Measurements from ENCODE around the gene IL31.

The IL31 gene

DNA sequence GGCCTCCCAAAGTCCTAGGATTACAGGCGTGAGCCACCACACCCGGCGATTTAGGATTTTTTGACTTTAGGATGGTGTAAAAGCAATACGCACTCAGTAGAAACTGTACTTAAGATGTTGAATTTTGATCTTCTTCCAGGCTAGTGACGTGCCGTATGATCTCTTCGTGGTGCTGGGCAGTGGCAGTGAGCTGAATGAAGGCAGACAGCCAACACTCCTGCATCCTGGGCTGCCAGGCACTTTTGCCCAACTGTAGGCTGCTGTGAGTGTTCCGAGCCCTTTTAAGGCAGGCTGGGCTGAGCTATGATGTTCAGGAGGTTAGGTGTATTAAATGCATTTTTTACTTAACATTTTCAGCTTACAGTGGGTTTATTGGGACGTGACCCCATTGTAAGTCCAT lies 21.3 kb downstream of the IL31 start:
- no peak for DNase-seq

DNA sequence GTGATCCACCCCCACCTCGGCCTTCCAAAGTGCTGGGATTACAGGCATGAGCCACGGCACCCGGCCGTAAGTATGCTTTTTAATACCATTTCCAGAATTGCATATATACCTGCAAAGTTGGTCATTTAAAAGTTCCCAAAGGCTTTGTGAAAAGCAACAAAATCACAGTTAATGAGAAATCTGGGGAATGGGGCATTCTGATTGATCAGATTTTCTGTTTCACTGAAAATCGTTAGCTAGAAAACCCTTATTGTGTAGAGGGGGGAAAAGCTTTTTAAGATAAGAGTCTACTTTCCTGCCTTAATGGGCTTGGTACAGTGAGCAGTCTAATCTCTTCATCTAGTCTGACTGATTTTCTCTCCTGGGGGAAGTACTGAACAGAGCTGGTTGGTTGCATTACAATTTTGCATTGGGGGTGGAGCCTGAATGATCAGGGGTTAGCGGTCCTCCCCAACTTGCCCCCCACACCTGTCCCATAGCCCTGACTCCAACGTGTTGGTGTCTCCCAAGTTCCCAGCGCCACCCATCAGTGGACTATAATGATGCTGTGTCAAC lies 23.8 kb downstream of the IL31 start:
- no peak for DNase-seq

DNA sequence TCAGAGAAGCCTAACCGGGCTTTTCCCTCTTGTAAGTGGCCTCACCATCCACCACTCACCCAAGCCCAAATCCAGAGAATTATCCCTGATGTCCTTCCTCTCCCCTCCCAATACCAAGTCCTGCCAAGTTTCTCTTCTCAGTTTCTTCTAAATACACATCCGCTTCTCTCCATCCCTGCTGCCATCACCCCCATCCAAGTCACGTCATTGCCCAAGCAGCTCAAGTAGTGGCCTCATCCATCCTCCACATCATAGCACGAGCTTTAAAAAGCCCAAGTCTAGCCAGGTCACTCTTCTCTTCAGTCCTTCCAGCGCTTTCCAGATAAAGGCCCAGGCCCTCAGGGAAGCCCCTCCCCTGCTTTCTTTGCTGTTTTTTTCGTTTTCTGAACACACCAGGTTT lies 25.4 kb downstream of the IL31 start:
- DNase-seq, result no peak

DNA sequence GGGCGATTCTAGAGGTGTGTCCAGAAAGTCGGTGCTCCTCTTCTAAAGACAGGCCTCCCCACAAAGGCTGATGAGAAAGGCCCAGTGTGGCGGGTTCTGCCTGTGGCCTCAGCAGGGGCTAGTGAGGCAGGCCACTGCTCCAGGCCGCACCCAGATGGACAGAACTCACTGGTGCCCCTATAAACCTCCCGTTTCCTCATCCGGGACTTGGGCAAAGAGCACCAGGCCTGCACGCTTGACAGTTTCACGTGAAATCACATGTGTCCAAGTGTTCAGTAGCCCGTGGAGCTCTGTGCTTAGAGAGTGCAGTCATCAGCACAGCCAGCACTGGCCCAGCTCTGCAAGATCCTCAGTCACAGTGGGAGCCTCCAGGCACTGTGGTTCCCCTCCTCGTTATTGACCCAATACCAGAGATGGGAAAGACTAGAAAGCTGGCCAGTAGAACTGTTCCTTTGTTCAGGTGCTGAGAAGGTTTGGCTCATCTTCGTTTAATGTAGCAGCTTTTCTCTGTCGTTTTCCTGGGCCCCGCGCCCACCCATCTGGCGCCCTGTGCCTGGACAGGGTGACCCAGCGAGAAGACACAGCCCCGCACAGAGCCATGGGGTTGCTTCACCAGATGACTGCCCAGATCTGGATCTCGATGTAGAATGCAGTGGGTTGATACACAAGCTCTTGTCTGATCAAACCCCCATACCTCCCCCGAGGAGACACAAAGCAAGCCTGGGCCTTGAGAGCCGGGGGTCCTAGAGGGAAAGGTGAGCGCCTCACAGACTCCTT lies 26.3 kb downstream of the IL31 start:
- no peak for DNase-seq

DNA sequence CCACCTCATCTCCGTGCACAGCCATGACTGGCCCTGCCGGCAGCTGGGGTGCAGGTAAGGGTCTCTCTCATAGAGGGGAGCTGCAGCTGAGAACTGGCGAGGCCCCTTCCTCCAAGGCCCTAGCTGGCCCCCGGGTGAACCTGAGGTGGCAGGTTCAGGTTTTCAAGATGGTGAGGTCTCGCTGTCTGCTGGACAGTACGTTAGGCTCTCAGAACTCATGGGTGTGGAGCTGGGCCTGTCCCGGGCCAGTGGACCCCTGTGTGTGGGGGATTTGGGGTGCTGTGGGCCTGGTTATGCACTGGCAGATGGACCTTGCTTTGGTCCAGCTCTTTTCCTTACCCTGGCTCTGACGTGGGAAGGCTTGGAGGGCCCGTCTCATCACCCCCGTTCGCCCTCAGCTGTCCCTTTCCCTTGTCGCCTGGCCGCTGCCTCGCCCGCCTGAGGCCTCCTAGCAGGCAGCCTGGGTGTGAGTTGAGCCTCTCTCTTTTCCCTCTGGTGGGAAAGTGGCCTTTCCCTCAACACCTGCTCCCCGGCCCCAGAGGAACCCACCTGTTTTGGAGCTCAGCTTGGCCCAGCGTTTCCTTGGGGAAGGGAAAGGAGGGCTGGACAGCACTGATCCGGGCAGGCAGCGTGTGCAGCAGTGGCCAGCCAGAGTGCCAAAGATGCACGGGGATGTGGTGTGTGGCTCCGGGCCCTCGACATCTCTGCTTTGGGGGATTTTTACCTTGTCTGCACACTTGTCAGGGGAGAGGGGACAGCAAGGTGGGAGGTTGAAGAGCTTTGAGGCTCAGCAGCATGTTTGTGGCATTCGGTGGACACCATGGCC lies 28.3 kb downstream of the IL31 start:
- no peak for DNase-seq

DNA sequence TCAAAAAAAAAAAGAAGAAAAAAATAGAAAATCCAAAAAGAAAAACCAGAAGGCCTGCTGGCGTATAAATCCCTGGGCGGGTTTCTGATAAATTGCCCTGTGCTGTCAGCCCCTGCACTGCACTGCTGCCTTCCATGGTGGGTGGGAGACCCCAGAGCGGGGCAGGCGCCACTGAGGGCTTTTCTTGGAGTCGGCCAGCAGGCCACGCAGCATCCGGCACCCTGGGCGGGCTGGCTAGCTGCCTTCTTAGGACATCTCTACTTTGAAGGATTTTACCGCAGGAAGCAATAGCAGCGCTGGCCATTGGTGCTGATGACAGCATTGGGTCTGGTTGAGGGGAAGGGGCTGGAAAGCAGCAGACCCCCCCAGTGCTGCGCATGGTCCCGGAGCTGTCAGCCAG lies 29.1 kb downstream of the IL31 start:
- DNase-seq, result no peak

DNA sequence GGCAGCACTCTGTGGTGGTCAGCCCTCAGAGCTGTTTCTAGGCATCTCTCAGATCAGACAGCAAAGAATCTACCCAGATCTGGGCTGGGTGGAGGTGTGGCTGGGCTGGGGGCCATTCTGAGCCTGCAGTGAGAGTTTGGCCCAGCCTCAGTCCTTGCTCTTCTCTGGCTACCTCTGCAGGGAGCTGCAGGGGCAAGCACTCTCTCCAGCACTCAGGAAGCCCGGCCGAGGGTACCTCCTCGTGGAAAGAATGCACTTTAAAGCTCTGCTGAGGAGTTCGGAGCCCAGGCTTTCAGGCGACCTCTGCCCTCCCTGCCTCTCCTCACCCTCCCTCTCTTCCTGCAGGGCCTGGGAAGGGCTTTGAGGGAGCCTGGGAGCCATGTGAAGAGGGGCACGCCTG lies 31.2 kb downstream of the IL31 start:
- no peak for DNase-seq

DNA sequence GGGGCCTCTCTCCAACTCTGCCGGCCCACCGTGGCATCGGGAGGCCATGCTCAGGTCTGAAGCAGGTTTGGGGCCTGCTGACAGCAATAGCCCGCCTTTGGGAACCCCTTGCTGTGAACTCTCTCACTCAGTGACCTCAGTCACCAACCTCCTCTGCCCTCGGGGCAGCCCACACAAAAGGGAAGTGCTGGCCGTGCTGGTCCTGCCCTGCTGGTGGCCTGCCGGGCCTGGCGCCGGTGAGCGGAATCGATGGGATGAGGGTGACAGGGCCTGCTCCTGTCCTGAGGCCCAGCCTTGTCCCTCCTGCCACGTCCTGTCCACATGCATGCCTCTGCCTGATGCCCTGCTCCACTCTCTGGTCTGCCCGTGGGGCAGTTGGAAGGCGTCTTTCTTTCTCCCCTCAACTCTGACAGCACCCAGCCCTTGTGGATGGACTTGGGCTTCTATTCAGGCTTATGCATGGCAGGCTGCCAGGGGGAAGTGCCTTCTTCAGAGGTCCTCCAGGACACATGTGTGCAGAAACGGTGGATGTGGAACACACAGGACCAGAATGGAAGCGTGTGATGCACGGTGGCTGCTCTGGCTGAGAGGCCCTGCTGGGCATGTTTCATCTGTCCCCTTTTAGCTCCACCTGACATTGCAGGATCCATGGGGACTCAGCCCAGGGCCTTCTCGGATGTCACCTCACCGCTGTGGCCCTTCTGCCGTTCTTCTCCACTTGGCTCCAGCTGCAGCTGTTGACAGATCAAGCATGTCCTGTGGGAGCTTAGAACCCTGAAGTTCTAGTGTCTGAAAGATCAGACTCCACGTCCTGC lies 31.9 kb downstream of the IL31 start:
- DNase-seq, result no peak

DNA sequence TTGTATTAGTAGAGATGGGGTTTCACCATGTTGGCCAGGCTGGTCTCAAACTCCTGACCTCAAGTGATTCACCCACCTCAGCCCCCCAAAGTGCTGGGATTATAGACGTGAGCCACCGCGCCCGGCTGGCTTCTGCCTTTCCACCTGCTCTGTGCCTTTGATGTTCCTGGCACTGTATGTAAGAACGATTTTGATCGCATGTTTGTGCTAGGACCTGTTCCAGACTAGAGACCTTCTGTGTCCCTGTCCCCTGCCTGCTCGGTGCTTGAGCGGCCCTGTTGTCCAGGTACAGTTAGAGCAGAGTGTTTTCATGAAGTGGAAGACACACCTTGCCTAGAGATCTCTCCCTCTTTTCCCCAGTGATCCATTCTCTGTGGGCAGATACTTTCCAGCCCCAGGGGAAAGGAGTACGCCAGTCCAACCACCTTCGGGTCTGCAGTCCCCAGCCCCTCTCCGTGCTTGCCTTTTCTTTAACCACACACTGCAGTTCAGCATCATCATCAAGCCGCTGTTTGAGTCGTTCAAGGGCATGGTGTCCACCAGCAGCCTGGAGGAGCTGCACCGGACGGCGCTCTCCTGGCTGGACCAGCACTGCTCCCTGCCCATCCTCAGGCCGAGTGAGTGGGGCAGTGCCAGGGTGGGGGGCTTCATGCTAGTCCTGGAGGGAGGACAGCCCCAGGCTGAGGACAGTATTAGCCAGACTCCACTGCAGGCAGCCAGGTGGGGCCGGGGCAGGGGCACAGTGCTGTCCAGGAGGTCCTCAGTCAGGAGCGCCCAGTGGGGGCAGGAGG lies 33.4 kb downstream of the IL31 start:
- DNase-seq, result no peak

DNA sequence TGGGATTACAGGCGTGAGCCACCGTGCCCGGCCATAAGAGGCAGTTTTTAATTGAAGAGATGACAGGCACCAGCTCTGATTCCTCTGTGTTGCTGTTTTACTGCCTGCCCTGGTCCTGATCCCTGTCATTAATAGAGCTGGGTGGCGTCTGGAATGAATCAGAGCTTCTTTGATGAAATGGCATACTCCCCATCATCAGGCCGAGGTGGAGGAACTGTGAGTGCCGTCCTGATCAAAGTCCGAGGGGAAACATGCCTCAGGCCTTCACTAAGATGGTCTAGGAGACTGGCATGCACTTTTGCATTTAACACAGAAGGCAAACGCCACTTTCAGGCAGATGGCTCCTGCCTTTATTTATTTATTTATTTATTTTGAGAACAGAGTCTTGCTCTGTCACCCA lies 34.1 kb downstream of the IL31 start:
- DNase-seq, result no peak

DNA sequence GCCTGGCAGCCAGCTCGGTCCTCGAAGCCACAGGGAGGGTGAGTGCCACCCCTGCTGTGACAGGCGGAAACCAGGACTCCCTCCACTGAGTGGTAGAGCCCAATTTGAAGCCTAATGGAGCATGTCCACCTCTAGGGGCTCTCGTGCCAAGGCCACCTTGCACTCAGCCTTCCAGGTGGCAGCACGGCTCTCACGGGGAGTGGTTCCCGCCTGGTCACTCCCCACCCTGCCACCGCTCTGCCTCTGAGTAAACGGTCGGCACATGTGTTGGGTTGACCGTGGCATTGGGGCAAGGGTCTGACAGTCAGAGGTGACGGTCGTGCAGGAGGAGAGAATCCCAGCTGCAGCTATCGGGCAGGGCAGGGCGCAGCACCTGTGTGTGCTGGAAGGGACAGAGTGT lies 34.8 kb downstream of the IL31 start:
- no peak for DNase-seq

DNA sequence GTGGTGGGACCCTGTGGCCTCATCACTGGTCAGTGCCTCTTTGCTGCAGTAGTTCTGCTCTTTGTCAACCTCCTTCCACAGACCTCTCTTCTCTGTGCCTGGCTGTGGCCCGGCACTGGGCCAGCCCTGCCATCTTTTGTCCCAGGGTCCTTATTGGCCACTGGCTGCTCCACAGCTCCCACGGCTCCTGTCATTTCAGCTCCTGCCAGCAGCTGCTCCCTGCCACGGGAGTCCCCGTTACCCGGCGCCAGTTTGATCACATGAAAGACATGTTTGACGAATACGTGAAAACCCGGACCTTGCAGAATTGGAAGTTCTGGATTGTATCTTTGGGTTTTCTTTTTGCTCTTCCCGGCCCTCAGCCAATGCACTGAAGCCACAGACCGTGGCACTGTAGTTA lies 35.4 kb downstream of the IL31 start:
- DNase-seq, result no peak

DNA sequence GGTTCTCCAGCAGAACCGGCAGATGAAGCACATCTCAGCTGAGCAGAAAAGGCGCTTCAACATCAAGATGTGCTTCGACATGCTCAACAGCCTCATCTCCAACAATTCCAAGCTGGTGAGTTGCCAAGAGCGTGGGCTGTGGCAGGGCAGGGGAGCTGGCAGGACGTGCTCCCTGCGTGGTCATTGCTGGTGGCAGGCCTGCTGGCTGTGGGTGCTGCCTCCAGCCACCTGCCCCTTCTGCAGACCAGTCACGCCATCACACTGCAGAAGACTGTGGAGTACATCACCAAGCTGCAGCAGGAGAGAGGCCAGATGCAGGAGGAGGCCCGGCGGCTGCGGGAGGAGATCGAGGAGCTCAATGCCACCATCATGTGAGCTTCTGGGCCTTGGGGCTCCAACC lies 35.8 kb downstream of the IL31 start:
- DNase-seq, result no peak

DNA sequence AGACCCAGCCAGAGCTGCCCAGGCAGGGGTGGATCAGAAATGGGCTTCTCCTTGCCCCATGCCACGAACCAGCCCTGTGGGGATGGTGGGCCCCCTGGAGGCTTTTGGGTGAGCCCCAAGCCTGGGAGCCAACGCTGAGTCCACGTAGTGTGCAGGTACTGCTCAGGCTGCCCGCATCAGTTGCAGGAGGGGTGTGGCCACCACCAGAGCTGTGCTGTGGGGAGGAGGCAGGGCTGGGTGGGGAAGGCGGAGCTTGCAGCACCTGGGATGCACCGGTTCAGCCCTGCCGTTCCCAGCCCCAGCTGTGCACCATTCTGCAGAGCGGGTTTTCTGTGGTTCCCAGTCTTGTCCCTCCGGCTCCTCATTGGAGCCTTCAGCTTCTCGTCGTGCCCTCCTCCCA lies 36.3 kb downstream of the IL31 start:
- DNase-seq, result no peak

DNA sequence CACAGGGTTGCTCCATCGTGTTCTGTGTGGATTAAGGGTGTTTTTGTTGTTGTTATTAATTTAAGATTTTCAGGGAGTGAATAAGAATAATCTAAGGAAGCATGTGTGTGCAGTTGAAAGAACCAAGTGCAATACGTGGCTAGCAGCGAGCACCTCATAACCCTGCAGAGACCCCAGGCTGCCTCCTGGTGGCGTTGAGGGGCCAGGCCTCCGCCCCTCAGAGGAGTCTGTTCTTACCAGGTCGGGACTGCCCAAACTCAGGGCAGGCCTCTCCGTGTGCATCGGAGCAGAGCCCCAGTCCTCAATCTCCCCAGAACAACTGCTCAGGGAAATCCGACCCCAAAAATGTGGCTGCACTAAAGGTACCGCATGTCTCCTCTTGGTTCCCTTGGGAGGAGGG lies 36.8 kb downstream of the IL31 start:
- DNase-seq, result no peak

DNA sequence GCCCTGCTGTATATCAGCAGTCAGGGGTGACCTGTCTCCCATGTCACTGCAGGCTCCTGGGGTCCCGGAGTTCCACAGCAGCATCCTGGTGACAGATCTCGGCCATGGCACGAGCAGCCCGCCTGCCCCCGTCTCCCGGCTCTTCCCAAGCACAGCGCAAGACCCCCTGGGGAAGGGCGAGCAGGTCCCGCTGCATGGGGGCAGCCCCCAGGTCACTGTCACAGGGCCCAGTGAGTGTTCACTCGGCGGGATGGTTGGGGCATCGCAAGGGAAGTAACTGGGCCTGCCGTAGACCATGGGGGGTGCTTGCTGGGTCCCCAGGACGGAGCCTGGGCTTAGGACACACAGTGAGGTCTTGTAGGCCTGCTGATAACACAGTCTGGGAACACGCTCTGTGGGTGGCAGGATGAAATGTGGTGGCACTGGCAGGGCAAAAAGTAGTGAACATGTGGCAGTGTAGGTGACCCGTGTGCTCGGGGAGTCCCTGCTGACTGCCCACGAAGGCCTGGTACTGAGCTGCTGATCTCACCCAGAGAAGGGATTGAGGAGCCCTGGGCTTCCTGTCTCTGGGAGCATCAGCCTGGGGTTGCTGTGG lies 38.5 kb downstream of the IL31 start:
- no peak for DNase-seq

DNA sequence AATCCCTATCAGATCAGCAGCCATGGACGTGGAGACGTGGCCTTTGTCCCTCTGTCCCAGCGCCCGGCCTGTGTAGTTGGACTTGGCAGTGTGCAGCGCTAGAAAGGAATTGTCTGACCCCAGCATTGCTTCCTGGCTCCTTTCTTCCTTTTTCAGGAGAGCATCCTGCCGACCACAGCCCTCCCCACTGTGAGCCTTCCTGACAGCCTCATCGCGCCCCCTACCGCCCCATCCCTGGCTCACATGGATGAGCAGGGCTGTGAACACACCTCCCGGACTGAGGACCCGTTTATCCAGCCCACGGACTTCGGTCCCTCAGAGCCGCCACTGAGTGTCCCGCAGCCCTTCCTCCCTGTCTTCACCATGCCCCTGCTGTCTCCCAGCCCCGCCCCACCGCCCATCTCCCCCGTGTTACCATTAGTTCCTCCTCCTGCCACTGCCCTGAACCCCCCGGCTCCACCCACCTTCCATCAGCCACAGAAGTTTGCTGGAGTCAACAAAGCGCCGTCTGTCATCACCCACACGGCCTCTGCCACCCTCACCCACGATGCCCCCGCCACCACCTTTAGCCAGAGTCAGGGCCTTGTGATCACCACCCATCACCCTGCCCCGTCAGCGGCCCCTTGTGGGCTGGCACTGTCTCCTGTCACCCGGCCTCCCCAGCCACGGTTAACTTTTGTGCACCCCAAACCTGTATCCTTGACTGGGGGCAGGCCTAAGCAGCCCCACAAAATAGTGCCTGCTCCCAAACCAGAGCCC lies 40.6 kb downstream of the IL31 start:
- no peak for DNase-seq

DNA sequence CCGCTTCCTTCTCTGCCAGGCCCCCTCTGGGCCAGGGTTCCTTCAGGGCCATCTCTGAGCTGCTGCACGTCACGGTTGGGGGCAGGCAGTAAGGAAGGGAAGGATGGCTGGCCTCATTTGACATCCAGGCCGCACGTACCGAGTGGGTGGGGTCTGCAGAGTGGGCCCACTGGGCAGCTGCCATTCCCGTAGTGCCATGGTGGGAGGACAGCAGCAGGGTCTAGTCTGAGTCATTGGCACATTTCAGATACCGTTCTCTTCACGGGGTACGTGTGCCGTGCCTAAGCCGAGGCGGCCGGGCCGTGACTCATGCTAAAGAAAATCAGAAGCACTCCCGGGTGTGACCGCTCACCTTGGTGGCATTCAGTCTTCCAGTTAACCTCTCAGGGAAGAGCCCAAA lies 43.9 kb downstream of the IL31 start:
- no peak for DNase-seq

DNA sequence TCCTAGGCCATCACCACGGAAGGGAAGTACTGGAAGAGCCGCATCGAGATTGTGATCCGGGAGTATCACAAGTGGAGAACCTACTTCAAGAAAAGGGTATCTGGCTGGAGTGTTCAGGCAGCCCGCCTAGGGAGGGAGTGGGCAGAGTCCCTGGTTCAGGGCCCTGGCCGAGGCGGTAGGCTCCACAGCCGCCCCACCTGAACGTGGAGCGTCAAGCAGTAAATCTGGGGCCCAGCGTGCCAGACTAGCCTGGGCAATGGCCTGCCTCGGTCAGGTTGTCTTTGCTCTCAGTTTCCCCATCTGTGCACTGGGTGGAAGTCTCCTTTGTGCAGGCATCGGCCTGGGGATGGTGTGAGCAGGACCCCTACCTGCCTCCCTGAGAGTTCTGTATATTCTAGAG lies 44.9 kb downstream of the IL31 start:
- no peak for DNase-seq

DNA sequence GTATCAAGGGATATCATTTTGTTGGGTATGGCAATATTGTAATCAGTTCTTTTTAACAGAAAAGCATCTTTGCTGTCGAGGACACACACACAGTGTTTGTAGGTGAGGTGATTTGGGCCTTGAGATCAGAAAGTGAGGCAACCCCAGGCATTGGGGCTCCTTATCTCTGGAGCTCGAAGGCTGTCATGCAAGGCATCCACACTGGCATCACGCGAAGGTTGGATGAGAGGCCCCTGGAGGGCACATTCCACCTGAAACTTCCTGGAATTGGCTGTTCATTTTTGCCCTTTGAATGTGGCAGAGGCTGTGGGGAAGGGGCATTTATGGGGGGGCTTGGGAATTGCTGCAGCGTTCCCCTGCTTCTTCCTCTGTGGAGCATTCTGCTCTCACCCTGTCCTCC lies 45.5 kb downstream of the IL31 start:
- no peak for DNase-seq

DNA sequence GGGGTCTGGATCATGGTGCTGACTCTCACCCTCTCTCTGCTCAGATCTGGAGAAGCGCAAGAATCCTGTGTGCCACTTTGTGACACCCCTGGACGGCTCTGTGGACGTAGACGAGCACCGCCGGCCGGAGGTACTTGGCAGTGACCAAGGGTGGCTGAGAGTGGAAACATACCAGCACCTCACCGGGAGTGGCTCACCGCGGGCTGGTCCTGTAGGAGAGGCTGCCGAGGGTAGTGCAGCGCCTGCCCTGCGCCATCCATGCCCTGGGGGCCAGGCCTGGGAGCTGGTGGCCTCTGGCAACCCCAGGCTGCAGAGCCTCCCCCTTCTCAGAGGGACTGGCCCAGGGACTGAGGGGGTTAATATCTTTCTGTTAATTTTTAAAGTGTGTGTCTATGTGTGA lies 46.2 kb downstream of the IL31 start:
- DNase-seq, result no peak
